ENCODE data around the gene HELB.

The HELB gene

GRCh38 chr12:66288121-66288520, 14.2 kb upstream of the HELB start:
- H4K8ac ChIP-seq (ENCODE audit: low read depth, low read length): no peak overlapping the region
- peaks cover 1% of the 10 kb centered on the region for H3K9me3 ChIP-seq (ENCODE audit: insufficient read depth, low read depth, low read length)
- H3K14ac ChIP-seq (ENCODE audit: low read length): no peak overlapping the region

GRCh38 chr12:66289485-66289884, 12.8 kb upstream of the HELB start:
- H3K36me3 ChIP-seq (ENCODE audit: control insufficient read depth in 1 of 2, insufficient read depth in 2 of 2, low read length in 2 of 2): no peaks in the 10 kb centered on the region
- H3K79me1 ChIP-seq (ENCODE audit: low read length): no peaks in the 10 kb centered on the region
- H3K9ac ChIP-seq (ENCODE audit: low read length): no peak overlapping the region
- H3K18ac ChIP-seq (ENCODE audit: low read length): no peak overlapping the region
- H3K79me2 ChIP-seq (ENCODE audit: control insufficient read depth, insufficient read depth, low read length, poor library complexity): no peaks in the 10 kb centered on the region
- no peaks in the 10 kb centered on the region for H3K27me3 ChIP-seq (ENCODE audit: insufficient read depth, low read length)
- H3K4me1 ChIP-seq (ENCODE audit: control insufficient read depth in 1 of 2, insufficient read depth in 2 of 2, low read length in 2 of 2): no peaks in the 10 kb centered on the region
- no peak overlapping the region for H3K14ac ChIP-seq (ENCODE audit: low read length)
- no peak overlapping the region for H2BK120ac ChIP-seq (ENCODE audit: insufficient read depth, low read length, poor library complexity)
- H2AK5ac ChIP-seq (ENCODE audit: low read length): no peak overlapping the region
- no peak overlapping the region for H4K12ac ChIP-seq (ENCODE audit: low read depth, low read length)
- H3K4me3 ChIP-seq (ENCODE audit: low read depth, low read length): no peak overlapping the region
- H3K4ac ChIP-seq (ENCODE audit: low read depth, low read length): no peak overlapping the region
- WGBS (ENCODE audit: extremely low coverage, insufficient coverage, insufficient read length): no CpG with 5 or more reads among the region's 2 CpGs
- no peak for DNase-seq
- no peak overlapping the region for H3K23ac ChIP-seq (ENCODE audit: low read length)
- no peak overlapping the region for H2BK5ac ChIP-seq (ENCODE audit: low read depth, low read length, poor library complexity)
- no peak overlapping the region for H3K27ac ChIP-seq (ENCODE audit: low read depth, low read length)
- H4K91ac ChIP-seq (ENCODE audit: low read depth, low read length): no peak overlapping the region
- no peak overlapping the region for H4K8ac ChIP-seq (ENCODE audit: low read depth, low read length)
- H2AFZ ChIP-seq (ENCODE audit: insufficient read depth, low read length, poor library complexity): no peak overlapping the region
- no peaks in the 10 kb centered on the region for H3K9me3 ChIP-seq (ENCODE audit: insufficient read depth, low read depth, low read length)
- no peak overlapping the region for H3K4me2 ChIP-seq (ENCODE audit: low read length)
- no peak overlapping the region for H2BK12ac ChIP-seq (ENCODE audit: low read length)

More at GRCh38 chr12:66288121-66288520, 14.2 kb upstream of the HELB start:
- no peak overlapping the region for H2BK120ac ChIP-seq (ENCODE audit: insufficient read depth, low read length, poor library complexity)
- H3K4me3 ChIP-seq (ENCODE audit: low read depth, low read length): no peak overlapping the region
- H2AK5ac ChIP-seq (ENCODE audit: low read length): no peak overlapping the region
- no peaks in the 10 kb centered on the region for H3K4me1 ChIP-seq (ENCODE audit: control insufficient read depth in 1 of 2, insufficient read depth in 2 of 2, low read length in 2 of 2)
- no peak overlapping the region for H3K4ac ChIP-seq (ENCODE audit: low read depth, low read length)
- H3K18ac ChIP-seq (ENCODE audit: low read length): no peak overlapping the region
- no peak overlapping the region for H3K27ac ChIP-seq (ENCODE audit: low read depth, low read length)
- no peak overlapping the region for H4K91ac ChIP-seq (ENCODE audit: low read depth, low read length)
- no peaks in the 10 kb centered on the region for H3K79me1 ChIP-seq (ENCODE audit: low read length)
- H2BK5ac ChIP-seq (ENCODE audit: low read depth, low read length, poor library complexity): no peak overlapping the region
- WGBS (ENCODE audit: extremely low coverage, insufficient coverage, insufficient read length): no CpG with 5 or more reads among the region's 5 CpGs
- H2AFZ ChIP-seq (ENCODE audit: insufficient read depth, low read length, poor library complexity): no peak overlapping the region
- H3K23ac ChIP-seq (ENCODE audit: low read length): no peak overlapping the region
- no peaks in the 10 kb centered on the region for H3K36me3 ChIP-seq (ENCODE audit: control insufficient read depth in 1 of 2, insufficient read depth in 2 of 2, low read length in 2 of 2)
- no peak overlapping the region for H2BK12ac ChIP-seq (ENCODE audit: low read length)
- no peak overlapping the region for H3K9ac ChIP-seq (ENCODE audit: low read length)
- no peak for DNase-seq
- no peak overlapping the region for H3K4me2 ChIP-seq (ENCODE audit: low read length)
- H3K79me2 ChIP-seq (ENCODE audit: control insufficient read depth, insufficient read depth, low read length, poor library complexity): no peaks in the 10 kb centered on the region
- no peak overlapping the region for H4K12ac ChIP-seq (ENCODE audit: low read depth, low read length)
- no peaks in the 10 kb centered on the region for H3K27me3 ChIP-seq (ENCODE audit: insufficient read depth, low read length)

- no peaks in the 10 kb centered on the region for H3K27me3 ChIP-seq (ENCODE audit: insufficient read depth, low read length)
- H2AFZ ChIP-seq (ENCODE audit: insufficient read depth, low read length, poor library complexity): no peak overlapping the region
- H3K4ac ChIP-seq (ENCODE audit: low read depth, low read length): no peak overlapping the region
- H3K9ac ChIP-seq (ENCODE audit: low read length): no peak overlapping the region
- no peaks in the 10 kb centered on the region for H3K79me1 ChIP-seq (ENCODE audit: low read length)
- H3K4me2 ChIP-seq (ENCODE audit: low read length): no peak overlapping the region
- H2AK5ac ChIP-seq (ENCODE audit: low read length): no peak overlapping the region
- no peak overlapping the region for H3K4me3 ChIP-seq (ENCODE audit: low read depth, low read length)
- H3K27ac ChIP-seq (ENCODE audit: low read depth, low read length): no peak overlapping the region
- H3K18ac ChIP-seq (ENCODE audit: low read length): no peak overlapping the region
- no peak overlapping the region for H4K12ac ChIP-seq (ENCODE audit: low read depth, low read length)
- no peaks in the 10 kb centered on the region for H3K79me2 ChIP-seq (ENCODE audit: control insufficient read depth, insufficient read depth, low read length, poor library complexity)
- no peak overlapping the region for H4K8ac ChIP-seq (ENCODE audit: low read depth, low read length)
- H3K9me3 ChIP-seq (ENCODE audit: insufficient read depth, low read depth, low read length): no peaks in the 10 kb centered on the region
- H2BK12ac ChIP-seq (ENCODE audit: low read length): no peak overlapping the region
- H3K14ac ChIP-seq (ENCODE audit: low read length): no peak overlapping the region
- WGBS (ENCODE audit: extremely low coverage, insufficient coverage, insufficient read length): no CpG with 5 or more reads among the region's 2 CpGs
- DNase-seq: no peak
- H3K4me1 ChIP-seq (ENCODE audit: control insufficient read depth in 1 of 2, insufficient read depth in 2 of 2, low read length in 2 of 2): no peaks in the 10 kb centered on the region
- H4K91ac ChIP-seq (ENCODE audit: low read depth, low read length): no peak overlapping the region
- H3K36me3 ChIP-seq (ENCODE audit: control insufficient read depth in 1 of 2, insufficient read depth in 2 of 2, low read length in 2 of 2): no peaks in the 10 kb centered on the region
- H2BK5ac ChIP-seq (ENCODE audit: low read depth, low read length, poor library complexity): no peak overlapping the region
- H3K23ac ChIP-seq (ENCODE audit: low read length): no peak overlapping the region
- no peak overlapping the region for H2BK120ac ChIP-seq (ENCODE audit: insufficient read depth, low read length, poor library complexity)
Observed at GRCh38 chr12:66290716-66291200, 11.5 kb upstream of the HELB start.

- Histone ChIP-seq H3K27ac (ENCODE audit: low read depth, low read length) (no peak overlapping the region), H3K4ac (ENCODE audit: low read depth, low read length) (no peak overlapping the region), H3K23ac (ENCODE audit: low read length) (no peak overlapping the region), H2AK5ac (ENCODE audit: low read length) (no peak overlapping the region), H2BK12ac (ENCODE audit: low read length) (no peak overlapping the region), H3K36me3 (ENCODE audit: control insufficient read depth in 1 of 2, insufficient read depth in 2 of 2, low read length in 2 of 2) (no peaks in the 10 kb centered on the region), H4K12ac (ENCODE audit: low read depth, low read length) (no peak overlapping the region), H4K91ac (ENCODE audit: low read depth, low read length) (no peak overlapping the region), H3K4me1 (ENCODE audit: control insufficient read depth in 1 of 2, insufficient read depth in 2 of 2, low read length in 2 of 2) (no peaks in the 10 kb centered on the region), H2AFZ (ENCODE audit: insufficient read depth, low read length, poor library complexity) (no peak overlapping the region), H3K4me2 (ENCODE audit: low read length) (no peak overlapping the region), H3K4me3 (ENCODE audit: low read depth, low read length) (no peak overlapping the region), H2BK120ac (ENCODE audit: insufficient read depth, low read length, poor library complexity) (no peak overlapping the region), H3K79me1 (ENCODE audit: low read length) (no peaks in the 10 kb centered on the region), H3K79me2 (ENCODE audit: control insufficient read depth, insufficient read depth, low read length, poor library complexity) (no peaks in the 10 kb centered on the region), H3K27me3 (ENCODE audit: insufficient read depth, low read length) (no peaks in the 10 kb centered on the region), H3K14ac (ENCODE audit: low read length) (no peak overlapping the region), H2BK5ac (ENCODE audit: low read depth, low read length, poor library complexity) (no peak overlapping the region), H3K18ac (ENCODE audit: low read length) (no peak overlapping the region), H3K9me3 (ENCODE audit: insufficient read depth, low read depth, low read length) (no peaks in the 10 kb centered on the region), H4K8ac (ENCODE audit: low read depth, low read length) (no peak overlapping the region), H3K9ac (ENCODE audit: low read length) (no peak overlapping the region)
- no CpG with 5 or more reads among the region's 1 CpG for WGBS (ENCODE audit: extremely low coverage, insufficient coverage, insufficient read length)
- no peak for DNase-seq
Observed at GRCh38 chr12:66296176-66296683, 6.1 kb upstream of the HELB start.

All from trophoblast cell (in vitro differentiated cells and primary cell).